Tibial nerve (tissue), 4 donors: ENCODE measurements around the gene NALCN.

ENCODE experiments used
- EP300 ChIP-seq, 2 donors: sonication (generic); formaldehyde crosslinking; IDR thresholded peaks; one replicate each; pipeline ENCODE4 v1.6.1; 2017; ENCODE audit warnings: antibody characterized with exemption in 2 of 2, mild to moderate bottlenecking in 1 of 2
- POLR2A ChIP-seq, 2 donors: fragments of 450-650 bp; IDR thresholded peaks; one replicate each; pipeline ENCODE4 v1.6.1; 2017; ENCODE audit warnings: antibody characterized with exemption in 2 of 2, mild to moderate bottlenecking in 2 of 2, moderate library complexity in 2 of 2
- TF ChIP-seq, protein P1 (sequence below), 5 experiments: fragments of 200-600 bp in 3 of 5; fragments of 450-650 bp in 2 of 5; sonication (generic) in 3 of 5; IDR thresholded peaks; one replicate each; pipeline ENCODE4 v1.5.1; 2016 to 2019; ENCODE audit warnings: antibody characterized with exemption in 5 of 5, mild to moderate bottlenecking in 3 of 5, moderate library complexity in 2 of 5

DNA sequence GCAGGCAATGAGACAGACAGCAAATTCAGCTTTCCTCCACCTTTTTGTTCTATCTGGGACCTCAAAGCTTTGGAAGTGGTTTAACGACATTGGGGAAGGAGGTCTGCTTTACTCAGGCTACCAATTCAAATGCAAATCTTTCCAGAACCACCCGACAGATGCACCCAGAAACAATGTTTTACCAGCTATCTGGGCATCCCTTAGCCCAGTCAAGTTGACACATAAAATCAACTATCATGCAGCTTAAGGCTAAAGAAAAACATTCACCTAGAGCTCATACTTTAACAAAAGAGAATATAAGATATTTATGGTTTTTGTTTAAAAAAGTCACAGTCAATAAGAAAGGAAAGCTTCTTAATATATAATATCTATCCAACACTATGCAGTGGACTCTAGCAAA, 246.0 kb downstream of the NALCN start:
- TF ChIP-seq, protein P1, sequence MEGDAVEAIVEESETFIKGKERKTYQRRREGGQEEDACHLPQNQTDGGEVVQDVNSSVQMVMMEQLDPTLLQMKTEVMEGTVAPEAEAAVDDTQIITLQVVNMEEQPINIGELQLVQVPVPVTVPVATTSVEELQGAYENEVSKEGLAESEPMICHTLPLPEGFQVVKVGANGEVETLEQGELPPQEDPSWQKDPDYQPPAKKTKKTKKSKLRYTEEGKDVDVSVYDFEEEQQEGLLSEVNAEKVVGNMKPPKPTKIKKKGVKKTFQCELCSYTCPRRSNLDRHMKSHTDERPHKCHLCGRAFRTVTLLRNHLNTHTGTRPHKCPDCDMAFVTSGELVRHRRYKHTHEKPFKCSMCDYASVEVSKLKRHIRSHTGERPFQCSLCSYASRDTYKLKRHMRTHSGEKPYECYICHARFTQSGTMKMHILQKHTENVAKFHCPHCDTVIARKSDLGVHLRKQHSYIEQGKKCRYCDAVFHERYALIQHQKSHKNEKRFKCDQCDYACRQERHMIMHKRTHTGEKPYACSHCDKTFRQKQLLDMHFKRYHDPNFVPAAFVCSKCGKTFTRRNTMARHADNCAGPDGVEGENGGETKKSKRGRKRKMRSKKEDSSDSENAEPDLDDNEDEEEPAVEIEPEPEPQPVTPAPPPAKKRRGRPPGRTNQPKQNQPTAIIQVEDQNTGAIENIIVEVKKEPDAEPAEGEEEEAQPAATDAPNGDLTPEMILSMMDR (IDR thresholded peaks at IDR 0.05), result no peak
- TF ChIP-seq POLR2A (IDR thresholded peaks at IDR 0.05) (no peak), EP300 (IDR thresholded peaks at IDR 0.05) (no peak)
